HG03432 (cell line): Measurements from ENCODE around the gene SLC29A1.
"Not testable (repeated sequence)": the region's sequence is repeated elsewhere in the genome, so short reads cannot be mapped to it uniquely, and the experiment has no call there.

ENCODE experiments used
- ATAC-seq: cut with Tn5 transposase; IDR thresholded peaks from one replicate; pipeline ENCODE4 v1.9.1; 2021; ENCODE audit warnings: mild to moderate bottlenecking, moderate library complexity; ENCODE audit not compliant: unreplicated experiment

SLC29A1 gene

GRCh38 chr6:44221291-44221960 lies 2.0 kb upstream of the SLC29A1 start:
- peak; percentile 38 for ATAC-seq

DNA sequence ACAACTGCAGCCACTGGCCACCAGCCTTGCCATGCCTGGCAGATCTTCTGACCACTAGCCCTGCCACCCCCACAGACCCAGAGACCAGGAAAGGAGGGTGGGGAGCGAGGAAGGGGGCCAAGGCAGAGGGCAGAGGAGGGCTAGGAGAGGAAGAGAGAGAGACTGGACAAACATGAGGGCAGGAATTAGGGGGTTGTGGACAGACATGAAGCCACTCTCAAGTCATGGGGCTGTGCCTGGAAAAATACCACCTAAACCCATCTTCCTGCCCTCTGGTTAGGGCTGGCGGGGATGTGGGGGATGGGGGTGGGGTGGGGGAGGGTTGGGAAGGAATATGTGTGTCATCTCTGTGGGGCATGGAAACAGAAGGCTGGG lies 1.4 kb upstream of the SLC29A1 start:
- ATAC-seq: no peak

- peak; percentile 2 for ATAC-seq
Measured at GRCh38 chr6:44222486-44223318, 693 bp upstream of the SLC29A1 start.

GRCh38 chr6:44224029-44224964 lies 902 bp downstream of the SLC29A1 start:
- peak; percentile 4 for ATAC-seq

DNA sequence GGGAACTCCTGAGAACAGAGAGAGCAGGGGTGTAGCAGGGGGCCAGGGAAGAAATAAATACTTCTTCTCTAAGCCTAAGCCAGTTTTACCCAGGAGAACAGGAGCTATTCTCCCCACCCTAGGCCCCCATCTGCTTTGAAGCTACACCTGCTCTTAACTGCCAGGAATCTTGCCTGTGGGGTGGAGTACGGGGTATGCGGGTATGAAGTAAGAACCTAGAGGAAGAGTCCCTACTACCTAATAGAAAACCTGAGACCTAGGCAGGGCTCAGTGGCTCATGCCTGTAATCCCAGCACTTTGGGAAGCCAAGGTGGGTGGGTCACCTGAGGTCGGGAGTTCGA lies 1.5 kb downstream of the SLC29A1 start:
- no peak for ATAC-seq

- ATAC-seq: no peak
Measured at GRCh38 chr6:44225579-44226325, 2.4 kb downstream of the SLC29A1 start.

- ATAC-seq: no peak
Measured at GRCh38 chr6:44226368-44227147, 3.2 kb downstream of the SLC29A1 start.

DNA sequence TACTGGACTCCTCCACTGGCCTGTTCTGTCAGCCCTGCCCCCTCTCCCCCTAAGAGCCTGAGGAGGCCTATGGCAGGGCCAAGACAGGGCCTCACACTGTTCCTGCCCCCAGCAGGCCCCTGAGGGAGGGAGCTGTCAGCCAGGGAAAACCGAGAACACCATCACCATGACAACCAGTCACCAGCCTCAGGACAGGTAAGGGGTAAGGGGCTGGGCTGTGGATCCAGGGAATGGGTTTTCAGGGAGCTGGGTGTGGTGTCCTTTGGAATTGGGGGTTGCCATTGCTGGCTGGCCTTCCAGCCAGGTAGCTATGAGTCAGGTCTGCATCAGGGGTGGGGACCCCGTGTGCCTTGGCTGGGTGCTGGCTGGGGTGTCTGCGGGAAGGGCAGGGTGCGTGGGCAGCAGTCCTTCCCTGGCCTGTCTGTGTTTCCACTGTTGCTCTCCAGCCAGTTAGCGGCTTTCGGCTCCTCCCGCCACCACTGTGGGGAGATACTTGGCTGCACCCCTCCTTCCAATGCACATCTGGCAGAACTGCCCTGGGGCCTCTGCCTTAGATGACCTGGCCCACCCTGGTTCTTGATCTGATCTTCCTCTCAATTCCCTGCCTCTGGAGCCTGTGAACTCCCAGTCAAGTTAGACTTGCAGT lies 3.9 kb downstream of the SLC29A1 start:
- no peak for ATAC-seq

DNA sequence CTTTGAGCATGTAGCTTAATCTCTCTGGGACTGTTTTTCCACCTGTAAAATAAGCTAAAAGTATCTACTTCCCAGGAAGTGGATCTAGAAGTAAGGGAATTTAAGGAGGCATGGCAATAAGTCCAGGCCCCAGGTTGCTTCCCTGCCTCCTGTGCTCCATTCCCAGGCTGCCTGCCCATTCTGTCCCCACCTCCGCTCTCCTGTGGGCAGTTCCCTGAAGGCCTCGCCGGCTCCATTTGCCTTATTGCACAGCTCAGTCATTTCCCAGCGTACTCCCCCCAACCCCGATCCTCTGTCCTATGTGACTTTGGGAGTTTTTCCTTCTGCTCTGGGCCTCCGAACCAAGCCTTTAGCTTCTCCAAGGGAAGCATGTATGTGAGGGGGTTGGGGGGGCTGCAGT lies 4.6 kb downstream of the SLC29A1 start:
- no peak for ATAC-seq

DNA sequence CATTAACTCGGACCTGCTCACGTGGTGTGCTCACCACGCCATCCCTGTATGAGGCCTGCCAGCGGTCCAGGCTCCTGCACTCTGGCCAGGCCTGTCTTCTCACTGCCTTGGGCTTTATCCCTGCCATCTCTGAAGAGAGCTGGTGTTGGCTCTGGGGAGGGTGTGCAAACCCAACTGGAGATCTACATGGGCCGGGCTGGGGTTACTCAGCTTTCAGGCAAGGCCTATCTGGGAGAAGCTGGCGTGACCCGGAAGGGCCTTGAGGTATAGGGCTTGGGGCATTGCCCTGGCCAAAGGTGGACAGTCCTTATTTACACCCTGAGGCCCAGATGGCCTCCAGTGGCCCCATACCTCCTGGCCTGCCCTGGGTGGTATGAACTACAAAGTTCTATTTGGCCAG lies 5.0 kb downstream of the SLC29A1 start:
- no peak for ATAC-seq

- ATAC-seq: no peak
Measured at GRCh38 chr6:44228836-44229235, 5.4 kb downstream of the SLC29A1 start.

DNA sequence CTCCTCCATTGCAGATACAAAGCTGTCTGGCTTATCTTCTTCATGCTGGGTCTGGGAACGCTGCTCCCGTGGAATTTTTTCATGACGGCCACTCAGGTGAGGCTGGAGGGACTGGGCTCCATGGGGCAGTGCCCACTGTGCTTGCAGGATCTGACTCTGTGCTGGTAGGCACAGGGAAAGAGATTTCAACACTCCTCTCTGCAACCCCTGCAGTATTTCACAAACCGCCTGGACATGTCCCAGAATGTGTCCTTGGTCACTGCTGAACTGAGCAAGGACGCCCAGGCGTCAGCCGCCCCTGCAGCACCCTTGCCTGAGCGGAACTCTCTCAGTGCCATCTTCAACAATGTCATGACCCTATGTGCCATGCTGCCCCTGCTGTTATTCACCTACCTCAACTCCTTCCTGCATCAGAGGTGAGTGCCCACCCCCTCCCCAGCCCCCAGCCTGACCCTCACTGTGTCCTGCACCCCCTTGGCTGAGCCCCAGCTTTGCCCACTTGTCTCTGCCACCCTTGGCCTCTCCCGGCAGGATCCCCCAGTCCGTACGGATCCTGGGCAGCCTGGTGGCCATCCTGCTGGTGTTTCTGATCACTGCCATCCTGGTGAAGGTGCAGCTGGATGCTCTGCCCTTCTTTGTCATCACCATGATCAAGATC lies 6.1 kb downstream of the SLC29A1 start:
- ATAC-seq: no peak

- no peak for ATAC-seq
Measured at GRCh38 chr6:44230034-44230675, 6.8 kb downstream of the SLC29A1 start.

DNA sequence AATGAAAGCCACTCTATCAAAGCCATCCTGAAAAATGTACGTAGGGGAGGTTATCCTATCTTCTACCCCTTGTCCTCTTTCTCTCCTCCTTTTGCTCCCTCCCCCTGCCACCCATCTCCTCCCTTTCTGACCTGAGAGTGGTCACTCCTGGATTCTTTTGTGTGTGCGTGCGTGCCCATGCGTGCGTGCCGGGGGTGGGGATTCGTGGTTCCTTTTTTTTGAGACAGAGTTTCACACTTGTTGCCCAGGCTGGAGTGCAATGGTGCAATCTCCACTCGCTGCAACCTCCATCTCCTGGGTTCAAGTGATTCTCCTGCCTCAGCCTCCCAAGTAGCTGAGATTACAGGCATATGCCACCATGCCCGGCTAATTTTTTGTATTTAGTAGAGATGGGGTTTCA lies 8.0 kb downstream of the SLC29A1 start:
- not testable (repeated sequence) for ATAC-seq

DNA sequence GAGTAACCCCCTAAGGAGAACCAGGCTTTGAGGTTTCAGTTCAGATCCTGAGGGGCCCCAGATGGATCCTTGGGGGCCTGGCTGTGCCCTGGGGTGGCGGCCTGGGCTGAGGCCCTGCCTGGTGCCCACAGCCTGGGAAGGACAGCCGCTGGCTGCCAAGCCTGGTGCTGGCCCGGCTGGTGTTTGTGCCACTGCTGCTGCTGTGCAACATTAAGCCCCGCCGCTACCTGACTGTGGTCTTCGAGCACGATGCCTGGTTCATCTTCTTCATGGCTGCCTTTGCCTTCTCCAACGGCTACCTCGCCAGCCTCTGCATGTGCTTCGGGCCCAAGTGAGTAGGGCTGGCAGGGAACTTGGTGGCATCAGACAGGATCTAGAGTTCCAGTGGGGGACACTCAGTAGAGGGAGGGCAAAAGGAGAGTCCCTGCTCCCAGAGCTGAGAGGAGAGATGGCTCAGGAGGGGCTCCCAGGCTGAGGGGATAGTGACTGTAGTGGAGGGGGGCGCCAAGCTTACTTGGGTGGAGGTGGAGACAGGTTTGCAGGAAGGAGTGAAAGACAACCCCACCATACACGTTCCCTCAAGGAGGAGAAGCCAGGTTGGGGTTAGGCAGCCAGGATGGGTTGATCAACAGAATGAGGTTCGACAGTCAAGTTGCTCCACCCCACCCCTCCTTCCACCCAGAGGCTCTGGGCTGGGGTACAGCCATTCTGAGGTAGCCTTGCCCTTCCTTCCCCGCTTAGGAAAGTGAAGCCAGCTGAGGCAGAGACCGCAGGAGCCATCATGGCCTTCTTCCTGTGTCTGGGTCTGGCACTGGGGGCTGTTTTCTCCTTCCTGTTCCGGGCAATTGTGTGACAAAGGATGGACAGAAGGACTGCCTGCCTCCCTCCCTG lies 9.5 kb downstream of the SLC29A1 start:
- no peak for ATAC-seq

DNA sequence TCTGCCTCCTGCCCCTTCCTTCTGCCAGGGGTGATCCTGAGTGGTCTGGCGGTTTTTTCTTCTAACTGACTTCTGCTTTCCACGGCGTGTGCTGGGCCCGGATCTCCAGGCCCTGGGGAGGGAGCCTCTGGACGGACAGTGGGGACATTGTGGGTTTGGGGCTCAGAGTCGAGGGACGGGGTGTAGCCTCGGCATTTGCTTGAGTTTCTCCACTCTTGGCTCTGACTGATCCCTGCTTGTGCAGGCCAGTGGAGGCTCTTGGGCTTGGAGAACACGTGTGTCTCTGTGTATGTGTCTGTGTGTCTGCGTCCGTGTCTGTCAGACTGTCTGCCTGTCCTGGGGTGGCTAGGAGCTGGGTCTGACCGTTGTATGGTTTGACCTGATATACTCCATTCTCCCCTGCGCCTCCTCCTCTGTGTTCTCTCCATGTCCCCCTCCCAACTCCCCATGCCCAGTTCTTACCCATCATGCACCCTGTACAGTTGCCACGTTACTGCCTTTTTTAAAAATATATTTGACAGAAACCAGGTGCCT lies 10.2 kb downstream of the SLC29A1 start:
- no peak for ATAC-seq
